ACC112 (cell line): Measurements from ENCODE around the gene CMTM3.
"Not testable (repeated sequence)": the region's sequence is repeated elsewhere in the genome, so short reads cannot be mapped to it uniquely, and the experiment has no call there.

ENCODE experiments used
- H2AFZ ChIP-seq: fragments of 200-600 bp; sonication (generic); one replicate; pipeline ENCODE4 v1.6.0; 2017; ENCODE audit warnings: antibody characterized with exemption, low read length; ENCODE audit not compliant: unreplicated experiment
- H3K27ac ChIP-seq: fragments of 200-600 bp; sonication (generic); 2 replicates; pipeline ENCODE4 v1.5.1; 2014; ENCODE audit warnings: low read depth, mild to moderate bottlenecking, antibody characterized with exemption, low read length, moderate library complexity
- H3K27me3 ChIP-seq: fragments of 200-600 bp; sonication (generic); 2 replicates; pipeline ENCODE4 v1.6.1; 2014; ENCODE audit warnings: mild to moderate bottlenecking, antibody characterized with exemption, low read length, moderate library complexity, mixed read lengths; ENCODE audit not compliant: insufficient read depth
- H3K36me3 ChIP-seq: fragments of 200-600 bp; sonication (generic); 2 replicates; pipeline ENCODE4 v1.6.1; 2016; ENCODE audit warnings: mild to moderate bottlenecking, antibody characterized with exemption, low read length, moderate library complexity, mixed read lengths; ENCODE audit not compliant: insufficient read depth
- H3K4me1 ChIP-seq: fragments of 200-600 bp; sonication (generic); one replicate; pipeline ENCODE4 v1.6.1; 2016; ENCODE audit warnings: low read length, mixed read lengths; ENCODE audit not compliant: insufficient read depth, unreplicated experiment, control insufficient read depth
- H3K4me3 ChIP-seq: fragments of 200-600 bp; sonication (generic); 2 replicates; pipeline ENCODE4 v1.5.1; 2014; ENCODE audit warnings: mild to moderate bottlenecking, low read depth, low read length
- H3K79me2 ChIP-seq: fragments of 200-600 bp; sonication (generic); one replicate; pipeline ENCODE4 v1.6.0; 2016; ENCODE audit warnings: low read length; ENCODE audit not compliant: control insufficient read depth, unreplicated experiment, insufficient read depth

The CMTM3 gene

GRCh38 chr16:66651474-66651765 is 46.9 kb downstream of the CMTM3 start:
- peaks cover 3% of the 10 kb centered on the region for H3K79me2 ChIP-seq
- peaks cover 24% of the 10 kb centered on the region for H3K4me1 ChIP-seq
- H2AFZ ChIP-seq: peak overlapping the region; percentile 55
- H3K27me3 ChIP-seq: no peaks in the 10 kb centered on the region
- H3K36me3 ChIP-seq: no peaks in the 10 kb centered on the region
- peak overlapping the region; percentile 49 for H3K4me3 ChIP-seq
- no peak overlapping the region for H3K27ac ChIP-seq

DNA sequence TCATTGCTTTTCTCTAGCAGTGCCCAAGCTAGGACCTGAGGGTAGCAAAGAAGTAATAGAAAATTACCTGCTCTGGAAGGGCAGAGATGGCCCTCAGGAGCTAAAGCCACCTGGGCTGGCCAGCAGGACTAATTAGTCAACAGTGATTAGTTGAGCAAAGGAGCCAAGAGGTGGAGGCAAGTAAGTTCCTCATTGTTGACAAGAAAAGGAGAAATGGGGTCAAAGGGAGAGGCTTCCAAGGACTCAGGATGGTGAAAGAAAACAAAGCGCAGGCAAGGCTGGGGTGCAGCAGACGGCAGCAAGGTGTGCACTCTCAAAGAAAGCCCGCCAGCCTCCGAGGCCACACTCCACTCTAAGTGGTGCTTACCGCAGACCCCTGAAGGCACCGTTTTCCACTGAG is 47.5 kb downstream of the CMTM3 start:
- peaks cover 30% of the 10 kb centered on the region for H3K4me1 ChIP-seq
- H2AFZ ChIP-seq: no peak overlapping the region
- H3K4me3 ChIP-seq: no peak overlapping the region
- H3K27me3 ChIP-seq: no peaks in the 10 kb centered on the region
- no peaks in the 10 kb centered on the region for H3K36me3 ChIP-seq
- H3K79me2 ChIP-seq: peaks cover 3% of the 10 kb centered on the region
- no peak overlapping the region for H3K27ac ChIP-seq

DNA sequence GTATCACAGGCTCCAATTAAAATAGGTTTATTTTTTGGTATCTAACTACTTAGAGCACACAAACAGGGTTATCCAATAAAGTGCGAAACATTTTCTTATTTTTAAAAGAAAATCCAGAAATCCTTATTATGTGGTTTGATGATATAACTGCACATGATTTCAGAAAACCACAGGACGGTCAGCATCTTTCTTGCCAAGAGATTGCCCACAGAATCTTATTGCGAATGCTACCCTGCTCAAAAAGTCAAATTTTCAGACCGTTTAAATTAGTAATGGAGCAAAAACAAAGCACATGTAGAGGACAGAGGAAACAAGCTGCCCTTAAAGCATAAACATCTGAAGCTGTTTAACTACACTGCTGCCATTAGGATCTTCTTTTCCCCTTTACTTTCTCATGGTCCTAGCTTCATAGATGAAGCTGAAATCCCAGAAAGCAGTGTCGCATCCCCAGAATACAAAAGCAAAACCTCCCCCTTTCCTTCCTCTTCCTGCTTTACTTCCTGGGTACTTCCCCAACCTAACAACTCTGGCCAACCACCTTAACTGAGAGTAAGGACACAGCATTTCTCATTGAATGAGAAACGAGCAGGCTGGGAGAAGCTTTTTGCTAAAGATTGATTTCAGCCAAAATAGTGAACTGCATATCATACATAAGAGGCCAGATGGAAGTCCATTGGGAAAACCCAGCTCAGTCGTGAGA is 48.3 kb downstream of the CMTM3 start:
- no peaks in the 10 kb centered on the region for H3K27me3 ChIP-seq
- no peak overlapping the region for H2AFZ ChIP-seq
- no peaks in the 10 kb centered on the region for H3K36me3 ChIP-seq
- H3K4me1 ChIP-seq: peaks cover 30% of the 10 kb centered on the region
- no peak overlapping the region for H3K4me3 ChIP-seq
- peaks cover 3% of the 10 kb centered on the region for H3K79me2 ChIP-seq
- H3K27ac ChIP-seq: no peak overlapping the region

DNA sequence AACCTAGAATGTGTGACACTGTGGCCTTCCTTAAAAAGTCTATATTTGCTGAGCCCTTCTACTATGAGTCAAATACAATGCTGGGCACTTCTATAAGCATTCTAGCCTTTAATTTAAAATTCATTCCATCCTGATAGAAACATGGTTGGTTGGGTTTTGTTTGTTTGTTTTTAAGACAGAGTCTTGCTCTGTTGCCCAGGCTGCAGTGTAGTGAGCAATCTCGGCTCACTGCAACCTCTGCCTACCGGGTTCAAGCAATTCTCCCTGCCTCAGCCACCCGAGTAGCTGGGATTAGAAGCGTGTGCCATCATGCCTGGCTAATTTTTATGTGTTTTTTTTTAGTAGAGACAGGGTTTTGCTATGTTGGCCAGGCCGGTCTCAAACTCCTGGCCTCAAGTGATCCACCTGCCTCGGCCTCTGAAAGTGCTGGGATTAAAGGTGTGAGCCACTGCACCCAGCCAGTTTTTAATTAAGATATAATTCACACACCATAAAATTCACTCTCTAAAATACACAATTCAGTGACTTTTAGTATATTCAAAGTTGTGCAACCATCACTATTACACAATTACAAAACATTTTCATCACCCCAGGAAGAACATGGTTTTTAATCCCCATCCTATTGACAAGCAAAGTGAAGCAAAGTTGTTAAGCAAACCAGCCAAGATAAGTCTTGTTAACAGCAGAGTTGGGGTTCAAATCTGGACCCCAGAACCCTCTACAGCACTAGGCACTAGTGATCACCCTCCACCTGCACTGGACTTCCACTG is 49.3 kb downstream of the CMTM3 start:
- peaks cover 30% of the 10 kb centered on the region for H3K4me1 ChIP-seq
- H3K27me3 ChIP-seq: no peaks in the 10 kb centered on the region
- H3K4me3 ChIP-seq: no peak overlapping the region
- H3K36me3 ChIP-seq: no peaks in the 10 kb centered on the region
- H2AFZ ChIP-seq: no peak overlapping the region
- H3K79me2 ChIP-seq: peaks cover 9% of the 10 kb centered on the region
- no peak overlapping the region for H3K27ac ChIP-seq

GRCh38 chr16:66656547-66656946 is 52.0 kb downstream of the CMTM3 start:
- Histone ChIP-seq H3K27ac (peak overlapping the region; percentile 51), H3K4me3 (no peak overlapping the region), H2AFZ (no peak overlapping the region), H3K4me1 (peaks cover 43% of the 10 kb centered on the region), H3K36me3 (no peaks in the 10 kb centered on the region), H3K27me3 (no peaks in the 10 kb centered on the region), H3K79me2 (peaks cover 13% of the 10 kb centered on the region)

DNA sequence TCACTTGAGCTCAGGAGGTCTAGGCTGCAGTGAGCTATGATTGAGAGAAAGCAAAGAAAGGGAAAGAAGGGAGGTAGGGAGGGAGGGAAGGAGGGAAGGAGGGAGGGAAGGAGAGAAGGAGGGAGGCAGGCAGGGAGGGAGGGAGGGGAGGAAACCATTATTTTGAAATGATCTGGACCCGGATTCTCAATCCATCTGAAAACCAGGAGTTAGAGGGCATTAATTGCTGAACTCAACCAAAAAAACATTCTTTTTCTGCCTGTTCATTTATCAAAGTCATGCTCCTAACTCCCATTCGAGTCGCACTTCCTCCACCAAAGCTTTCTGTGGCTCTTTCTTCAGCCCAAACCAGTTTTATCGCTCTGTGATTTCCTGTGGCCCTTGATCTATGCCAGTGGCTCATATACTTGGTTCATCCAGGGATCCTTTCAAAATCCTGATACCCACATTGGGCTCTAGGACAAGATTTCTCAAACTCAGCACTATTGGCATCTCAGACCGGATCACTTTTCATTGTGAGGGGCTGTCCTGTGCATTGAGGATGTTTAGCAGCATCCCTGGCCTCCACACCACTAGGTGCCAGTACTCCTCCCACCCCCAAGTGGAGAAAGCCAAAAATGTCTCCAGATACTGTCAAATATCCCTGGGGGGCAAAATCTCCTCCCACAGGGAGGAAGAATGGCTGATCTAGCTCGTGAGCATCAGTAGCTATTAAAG is 53.8 kb downstream of the CMTM3 start:
- Histone ChIP-seq H2AFZ (no peak overlapping the region), H3K79me2 (peaks cover 13% of the 10 kb centered on the region), H3K36me3 (no peaks in the 10 kb centered on the region), H3K27me3 (no peaks in the 10 kb centered on the region), H3K4me3 (no peak overlapping the region), H3K27ac (no peak overlapping the region), H3K4me1 (peaks cover 52% of the 10 kb centered on the region)

DNA sequence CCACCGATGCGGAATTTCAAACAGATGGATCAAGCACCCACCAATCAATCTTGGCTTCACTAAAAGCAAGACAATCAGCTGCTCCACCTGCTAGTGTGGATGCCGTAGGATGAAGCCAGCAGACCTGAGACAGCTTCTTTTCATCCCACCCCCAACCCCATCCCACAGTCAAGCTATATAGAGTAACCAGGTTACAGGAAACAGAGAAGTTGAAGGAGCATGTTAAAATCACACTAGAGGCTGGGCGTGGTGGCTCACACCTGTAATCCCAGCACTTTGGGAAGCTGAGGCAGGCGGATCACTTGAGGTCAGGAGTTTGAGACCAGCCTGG is 54.3 kb downstream of the CMTM3 start:
- H3K4me3 ChIP-seq: no peak overlapping the region
- H3K4me1 ChIP-seq: peaks cover 47% of the 10 kb centered on the region
- H3K27ac ChIP-seq: no peak overlapping the region
- peaks cover 13% of the 10 kb centered on the region for H3K79me2 ChIP-seq
- H3K27me3 ChIP-seq: no peaks in the 10 kb centered on the region
- H3K36me3 ChIP-seq: no peaks in the 10 kb centered on the region
- no peak overlapping the region for H2AFZ ChIP-seq

DNA sequence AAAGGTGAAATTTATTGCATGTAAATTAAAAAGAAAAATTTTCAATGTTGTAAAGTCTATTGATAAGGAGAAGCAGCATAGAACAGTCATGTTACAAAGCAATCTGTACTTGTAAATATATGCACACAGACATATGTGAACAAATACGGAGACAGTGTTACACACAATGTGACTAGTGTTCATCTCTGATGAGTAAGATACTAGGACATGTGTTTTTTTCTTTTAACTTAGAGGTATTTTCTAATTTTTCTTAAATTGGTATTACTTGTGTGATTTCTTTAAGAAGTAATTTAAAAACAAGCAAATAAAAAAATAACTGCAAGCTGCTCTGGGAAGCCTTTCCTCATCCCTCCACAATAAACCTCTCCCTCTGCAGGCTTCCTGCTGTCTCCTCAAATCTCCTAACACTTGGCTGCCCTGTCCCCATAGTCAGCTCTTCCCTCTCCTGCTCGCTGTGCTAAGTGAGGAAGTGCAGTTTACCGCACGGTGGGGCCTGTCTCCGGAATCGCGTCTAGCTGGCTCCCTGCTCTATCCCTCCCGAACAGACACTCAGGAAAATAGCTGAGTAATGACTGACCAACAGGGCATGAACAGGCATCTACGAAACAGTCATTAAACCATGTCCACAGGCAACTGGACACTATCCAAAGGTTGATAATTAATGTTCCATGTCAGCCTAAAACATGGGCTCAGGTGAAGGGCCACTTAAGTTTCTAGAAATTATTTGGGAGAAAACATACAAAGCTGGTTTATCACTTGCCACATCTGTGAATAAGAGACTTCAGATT is 56.1 kb downstream of the CMTM3 start:
- peak overlapping the region; percentile 91 for H3K27ac ChIP-seq
- peak overlapping the region; percentile 87 for H2AFZ ChIP-seq
- peaks cover 41% of the 10 kb centered on the region for H3K4me1 ChIP-seq
- H3K79me2 ChIP-seq: peaks cover 10% of the 10 kb centered on the region
- peak overlapping the region; percentile 31; the same call in 1 of the 2 replicates for H3K4me3 ChIP-seq
- H3K27me3 ChIP-seq: no peaks in the 10 kb centered on the region
- H3K36me3 ChIP-seq: no peaks in the 10 kb centered on the region

GRCh38 chr16:66661210-66661560 is 56.7 kb downstream of the CMTM3 start:
- Histone ChIP-seq H3K27ac (peak overlapping the region; percentile 91), H3K79me2 (peaks cover 10% of the 10 kb centered on the region), H2AFZ (peak overlapping the region; percentile 87), H3K27me3 (no peaks in the 10 kb centered on the region), H3K4me3 (peak overlapping the region; percentile 31; the same call in 1 of the 2 replicates), H3K36me3 (no peaks in the 10 kb centered on the region), H3K4me1 (peaks cover 38% of the 10 kb centered on the region)

DNA sequence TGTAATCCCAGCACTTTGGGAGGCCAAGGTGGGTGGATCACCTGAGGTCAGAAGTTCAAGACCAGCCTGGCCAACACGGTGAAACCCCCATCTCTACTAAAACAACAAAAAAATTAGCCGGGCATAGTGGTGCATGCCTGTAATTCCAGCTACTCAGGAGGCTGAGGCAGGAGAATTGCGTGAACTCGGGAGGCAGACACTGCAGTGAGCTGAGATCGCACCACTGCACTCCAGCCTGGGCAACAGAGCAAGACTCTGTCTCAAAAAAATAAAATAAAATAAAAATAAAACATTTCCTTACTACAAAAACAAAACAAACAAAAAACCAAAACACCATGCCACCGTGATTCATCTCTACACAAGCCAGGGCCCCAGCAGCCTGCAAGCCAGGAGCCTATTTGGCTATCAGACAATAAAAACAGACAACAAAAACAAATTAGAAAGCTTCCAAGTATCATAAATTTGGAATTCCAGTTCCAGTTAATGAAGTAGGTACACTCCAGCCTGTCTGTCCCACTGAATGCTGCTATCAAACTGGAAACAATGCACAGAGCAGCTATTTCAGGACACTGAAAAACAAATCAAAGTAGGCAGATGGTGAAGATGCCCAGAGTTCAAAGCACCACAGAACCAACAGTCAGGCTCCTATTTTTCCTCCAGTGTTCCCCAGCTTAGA is 57.3 kb downstream of the CMTM3 start:
- H3K4me1 ChIP-seq: peaks cover 32% of the 10 kb centered on the region
- peak overlapping the region; percentile 12 for H2AFZ ChIP-seq
- not testable (repeated sequence) for H3K79me2 ChIP-seq, H3K27me3 ChIP-seq, H3K36me3 ChIP-seq, H3K4me3 ChIP-seq
- peak overlapping the region; percentile 91 for H3K27ac ChIP-seq
